ENCODE results near the gene MZT2A. TPM values are rescaled to one million over a fixed set of nuclear protein-coding genes. Genes with fewer than 3 reads are reported as not detected.
"Not testable (repeated sequence)": the region's sequence is repeated elsewhere in the genome, so short reads cannot be mapped to it uniquely, and the experiment has no call there.

Gene MZT2A
- total and polyA plus RNA-seq, 4 donors, result 29.5 to 77.4 (median 66.9) TPM

- not testable (repeated sequence) for ATAC-seq (ENCODE audit: insufficient read depth, low FRiP score); H3K27me3 ChIP-seq (ENCODE audit: control insufficient read depth in 3 of 3, insufficient read depth in 3 of 3, low read length in 2 of 3); H3K36me3 ChIP-seq (ENCODE audit: control insufficient read depth in 4 of 4, insufficient read depth in 4 of 4, low read length in 4 of 4); H3K4me3 ChIP-seq; H3K4me1 ChIP-seq (ENCODE audit: control insufficient read depth in 5 of 5, insufficient read depth in 5 of 5, low read length in 5 of 5); DNase-seq; H3K9ac ChIP-seq (ENCODE audit: insufficient read depth in 1 of 2, low read length in 2 of 2); H3K9me3 ChIP-seq (ENCODE audit: control insufficient read depth in 4 of 4, insufficient read depth in 3 of 4, low read length in 3 of 4)
- peak overlapping the region in 1 of 2 donors; percentile 53 for H3K27ac ChIP-seq (ENCODE audit: low read depth in 1 of 2, low read length in 1 of 2)
- WGBS, 2 donors, result 92 to 100% methylated on average over 3 of the region's 3 CpGs
These were observed 21.3 kb downstream of the MZT2A start for GRCh38 chr2:131470944-131471343.

- DNase-seq; H3K27ac ChIP-seq (ENCODE audit: low read depth in 1 of 2, low read length in 1 of 2); H3K9me3 ChIP-seq (ENCODE audit: control insufficient read depth in 4 of 4, insufficient read depth in 3 of 4, low read length in 3 of 4); H3K4me1 ChIP-seq (ENCODE audit: control insufficient read depth in 5 of 5, insufficient read depth in 5 of 5, low read length in 5 of 5); H3K27me3 ChIP-seq (ENCODE audit: control insufficient read depth in 3 of 3, insufficient read depth in 3 of 3, low read length in 2 of 3); ATAC-seq (ENCODE audit: insufficient read depth, low FRiP score); H3K9ac ChIP-seq (ENCODE audit: insufficient read depth in 1 of 2, low read length in 2 of 2); H3K4me3 ChIP-seq; H3K36me3 ChIP-seq (ENCODE audit: control insufficient read depth in 4 of 4, insufficient read depth in 4 of 4, low read length in 4 of 4): not testable (repeated sequence)
- WGBS, 2 donors, result 87 to 92% methylated on average over 10 of the region's 10 CpGs
These were observed 24.5 kb downstream of the MZT2A start for GRCh38 chr2:131467722-131468121.

- H3K27ac ChIP-seq (ENCODE audit: low read depth in 1 of 2, low read length in 1 of 2); H3K4me3 ChIP-seq; H3K4me1 ChIP-seq (ENCODE audit: control insufficient read depth in 5 of 5, insufficient read depth in 5 of 5, low read length in 5 of 5); H3K9me3 ChIP-seq (ENCODE audit: control insufficient read depth in 4 of 4, insufficient read depth in 3 of 4, low read length in 3 of 4); H3K36me3 ChIP-seq (ENCODE audit: control insufficient read depth in 4 of 4, insufficient read depth in 4 of 4, low read length in 4 of 4); H3K9ac ChIP-seq (ENCODE audit: insufficient read depth in 1 of 2, low read length in 2 of 2); H3K27me3 ChIP-seq (ENCODE audit: control insufficient read depth in 3 of 3, insufficient read depth in 3 of 3, low read length in 2 of 3); ATAC-seq (ENCODE audit: insufficient read depth, low FRiP score); DNase-seq: not testable (repeated sequence)
- 51 to 75% methylated on average over 1 to 2 of the region's 2 CpGs for WGBS, 2 donors
These were observed 37.3 kb downstream of the MZT2A start for GRCh38 chr2:131454914-131455313.

- not testable (repeated sequence) for H3K4me1 ChIP-seq (ENCODE audit: control insufficient read depth in 5 of 5, insufficient read depth in 5 of 5, low read length in 5 of 5); H3K9ac ChIP-seq (ENCODE audit: insufficient read depth in 1 of 2, low read length in 2 of 2); H3K27ac ChIP-seq (ENCODE audit: low read depth in 1 of 2, low read length in 1 of 2); DNase-seq; H3K36me3 ChIP-seq (ENCODE audit: control insufficient read depth in 4 of 4, insufficient read depth in 4 of 4, low read length in 4 of 4); ATAC-seq (ENCODE audit: insufficient read depth, low FRiP score); H3K4me3 ChIP-seq; H3K27me3 ChIP-seq (ENCODE audit: control insufficient read depth in 3 of 3, insufficient read depth in 3 of 3, low read length in 2 of 3); H3K9me3 ChIP-seq (ENCODE audit: control insufficient read depth in 4 of 4, insufficient read depth in 3 of 4, low read length in 3 of 4)
- WGBS, 2 donors, result 57 to 70% methylated on average over 7 to 9 of the region's 10 CpGs
These were observed 40.8 kb downstream of the MZT2A start for GRCh38 chr2:131451265-131451949.

GRCh38 chr2:131447981-131448380 lies 44.2 kb downstream of the MZT2A start:
- not testable (repeated sequence) for H3K27me3 ChIP-seq (ENCODE audit: control insufficient read depth in 3 of 3, insufficient read depth in 3 of 3, low read length in 2 of 3); H3K9ac ChIP-seq (ENCODE audit: insufficient read depth in 1 of 2, low read length in 2 of 2); DNase-seq; H3K4me1 ChIP-seq (ENCODE audit: control insufficient read depth in 5 of 5, insufficient read depth in 5 of 5, low read length in 5 of 5); H3K9me3 ChIP-seq (ENCODE audit: control insufficient read depth in 4 of 4, insufficient read depth in 3 of 4, low read length in 3 of 4); H3K27ac ChIP-seq (ENCODE audit: low read depth in 1 of 2, low read length in 1 of 2); ATAC-seq (ENCODE audit: insufficient read depth, low FRiP score); H3K4me3 ChIP-seq; H3K36me3 ChIP-seq (ENCODE audit: control insufficient read depth in 4 of 4, insufficient read depth in 4 of 4, low read length in 4 of 4)
- 87 to 94% methylated on average over 3 to 9 of the region's 9 CpGs for WGBS, 2 donors

- no peaks in the 10 kb centered on the region for H3K4me1 ChIP-seq (ENCODE audit: control insufficient read depth in 5 of 5, insufficient read depth in 5 of 5, low read length in 5 of 5)
- no peak overlapping the region for H3K9ac ChIP-seq (ENCODE audit: insufficient read depth in 1 of 2, low read length in 2 of 2)
- H3K4me3 ChIP-seq, result no peak overlapping the region
- peaks cover 0 to 1% (median 0%) of the 10 kb centered on the region in 4 donors for H3K9me3 ChIP-seq (ENCODE audit: control insufficient read depth in 4 of 4, insufficient read depth in 3 of 4, low read length in 3 of 4)
- ATAC-seq (ENCODE audit: insufficient read depth, low FRiP score), result no peak
- no peak for TF ChIP-seq CTCF (IDR thresholded peaks at IDR 0.05; ENCODE audit: control extremely low read depth, extremely low read depth)
- no peak for DNase-seq
- H3K27me3 ChIP-seq (ENCODE audit: control insufficient read depth in 3 of 3, insufficient read depth in 3 of 3, low read length in 2 of 3), result no peaks in the 10 kb centered on the region
- 91 to 94% methylated on average over 17 to 19 of the region's 19 CpGs for whole genome bisulfite sequencing, 2 donors
- no peak overlapping the region for H3K27ac ChIP-seq (ENCODE audit: low read depth in 1 of 2, low read length in 1 of 2)
- no peaks in the 10 kb centered on the region for H3K36me3 ChIP-seq (ENCODE audit: control insufficient read depth in 4 of 4, insufficient read depth in 4 of 4, low read length in 4 of 4)
These were observed 46.3 kb downstream of the MZT2A start for GRCh38 chr2:131445896-131446295.

- not testable (repeated sequence) for DNase-seq; H3K4me3 ChIP-seq; H3K9me3 ChIP-seq (ENCODE audit: control insufficient read depth in 4 of 4, insufficient read depth in 3 of 4, low read length in 3 of 4); ATAC-seq (ENCODE audit: insufficient read depth, low FRiP score); H3K9ac ChIP-seq (ENCODE audit: insufficient read depth in 1 of 2, low read length in 2 of 2); H3K27ac ChIP-seq (ENCODE audit: low read depth in 1 of 2, low read length in 1 of 2); H3K4me1 ChIP-seq (ENCODE audit: control insufficient read depth in 5 of 5, insufficient read depth in 5 of 5, low read length in 5 of 5); H3K36me3 ChIP-seq (ENCODE audit: control insufficient read depth in 4 of 4, insufficient read depth in 4 of 4, low read length in 4 of 4); H3K27me3 ChIP-seq (ENCODE audit: control insufficient read depth in 3 of 3, insufficient read depth in 3 of 3, low read length in 2 of 3)
- WGBS, 2 donors, result 96 to 98% methylated on average over 13 to 21 of the region's 21 CpGs
These were observed 46.7 kb downstream of the MZT2A start for GRCh38 chr2:131445515-131445797.
